ENCODE measurements around the gene C11orf21. TPM values are rescaled to one million over a fixed set of nuclear protein-coding genes. Genes with fewer than 3 reads are reported as not detected.
A peak's percentile ranks its signal among the peaks of the same experiment; 100 is the strongest.
"Not testable (repeated sequence)": the region's sequence is repeated elsewhere in the genome, so short reads cannot be mapped to it uniquely, and the experiment has no call there.

The C11orf21 gene
- total RNA-seq, 2 donors from 2014 or later: 0.15 to 0.78 TPM

GRCh38 chr11:2289350-2289749, 12.4 kb downstream of the C11orf21 start:
- ATAC-seq (no peak), DNase-seq (no peak)
- intact Hi-C loops (cut with DNase I, micrococcal nuclease): no loop called here

- DNase-seq: peak; percentile 14 to 23
- intact Hi-C loops (cut with DNase I, micrococcal nuclease): no loop called here
- no peak for ATAC-seq
These were observed 14.6 kb downstream of the C11orf21 start for GRCh38 chr11:2287091-2287490.

- intact Hi-C loops (cut with DNase I, micrococcal nuclease); DNase-seq; ATAC-seq: not testable (repeated sequence)
These were observed 15.4 kb downstream of the C11orf21 start for GRCh38 chr11:2286350-2286749.

- ATAC-seq (no peak), DNase-seq (no peak)
- intact Hi-C loops (cut with DNase I, micrococcal nuclease): no loop called here
These were observed 21.5 kb downstream of the C11orf21 start for GRCh38 chr11:2280208-2280607.

- no peak for DNase-seq
- intact Hi-C loops (cut with DNase I, micrococcal nuclease): no loop called here
- no peak for ATAC-seq
These were observed 23.7 kb downstream of the C11orf21 start for GRCh38 chr11:2277933-2278523.

- ATAC-seq: no peak
- intact Hi-C loops (cut with DNase I, micrococcal nuclease): no loop called here
- peak in 1 of 2 donors; percentile 2 for DNase-seq
These were observed 24.7 kb downstream of the C11orf21 start for GRCh38 chr11:2277008-2277346.

GRCh38 chr11:2276280-2277007, 25.3 kb downstream of the C11orf21 start:
- intact Hi-C loops (cut with DNase I, micrococcal nuclease): no loop called here
- DNase-seq (no peak), ATAC-seq (no peak)

- ATAC-seq (no peak), DNase-seq (peak in 1 of 2 donors; percentile 2)
- intact Hi-C loops (cut with DNase I, micrococcal nuclease): no loop called here
These were observed 26.1 kb downstream of the C11orf21 start for GRCh38 chr11:2275334-2276279.

- ATAC-seq: no peak
- no peak for DNase-seq
- intact Hi-C loops (cut with DNase I, micrococcal nuclease): no loop called here
These were observed 27.9 kb downstream of the C11orf21 start for GRCh38 chr11:2273771-2274170.

- intact Hi-C loops (cut with DNase I, micrococcal nuclease): no loop called here
- no peak for ATAC-seq
- DNase-seq: no peak
These were observed 28.4 kb downstream of the C11orf21 start for GRCh38 chr11:2273311-2273710.

GRCh38 chr11:2272946-2273280, 28.8 kb downstream of the C11orf21 start:
- DNase-seq (no peak), ATAC-seq (no peak)
- intact Hi-C loops (cut with DNase I, micrococcal nuclease): no loop called here

- ATAC-seq: no peak
- intact Hi-C loops (cut with DNase I, micrococcal nuclease): no loop called here
- DNase-seq: peak in 1 of 2 donors; percentile 2
These were observed 29.3 kb downstream of the C11orf21 start for GRCh38 chr11:2272228-2272945.

GRCh38 chr11:2271327-2272227, 30.1 kb downstream of the C11orf21 start:
- ATAC-seq (no peak), DNase-seq (peak; percentile 6 to 19)
- intact Hi-C loops (cut with DNase I, micrococcal nuclease): no loop called here

- peak; percentile 41 for ATAC-seq
- peak; percentile 44 for DNase-seq
- intact Hi-C loops (cut with DNase I, micrococcal nuclease): no loop called here
These were observed 30.7 kb downstream of the C11orf21 start for GRCh38 chr11:2271077-2271326.

GRCh38 chr11:2270322-2271076, 31.2 kb downstream of the C11orf21 start, which contains the start of gene ASCL2:
ASCL2 (minus strand) TSS chr11:2270588; CDS start chr11:2270332, 256 bp downstream.
- ATAC-seq (peak; percentile 30), DNase-seq (peak; percentile 29 to 43)
- intact Hi-C loops (cut with DNase I, micrococcal nuclease): no loop called here

- peak; percentile 69 for ATAC-seq
- intact Hi-C loops (cut with DNase I, micrococcal nuclease): no loop called here
- peak; percentile 52 to 74 for DNase-seq
These were observed 32.0 kb downstream of the C11orf21 start for GRCh38 chr11:2269601-2270321.
